Upper lobe of right lung (tissue), 1 donor: ENCODE results near the gene SPATA13. TPM values are rescaled to one million over a fixed set of nuclear protein-coding genes. Genes with fewer than 3 reads are reported as not detected.

Source experiments
- ATAC-seq: fragments of 200-7000 bp; cut with Tn5 transposase; one replicate; pipeline ENCODE4 v1.9.1; 2020; ENCODE audit warnings: mild to moderate bottlenecking, moderate library complexity
- DNase-seq: peaks from one replicate; pipeline ENCODE4 v3.0.0-alpha.2; 2020
- H3K27ac ChIP-seq: fragments of 200-600 bp; one replicate; pipeline ENCODE4 v1.8.0; 2022
- H3K27me3 ChIP-seq: fragments of 200-600 bp; one replicate; pipeline ENCODE4 v1.8.0; 2022; ENCODE audit warnings: mild to moderate bottlenecking
- H3K36me3 ChIP-seq: fragments of 200-600 bp; one replicate; pipeline ENCODE4 v1.8.0; 2022
- H3K4me1 ChIP-seq: fragments of 200-600 bp; one replicate; pipeline ENCODE4 v1.8.0; 2022
- H3K4me3 ChIP-seq: fragments of 200-600 bp; one replicate; pipeline ENCODE4 v1.8.0; 2022; ENCODE audit warnings: mild to moderate bottlenecking
- H3K9me3 ChIP-seq: fragments of 200-600 bp; one replicate; pipeline ENCODE4 v1.8.0; 2022
- intact Hi-C: fragments of 100-400 bp; cut with DNase I; formaldehyde crosslinking; loops from one replicate; pipeline ENCODE4 v1.11.0; 2022
- long read RNA-seq: library from polyadenylated mRNA; unstranded; transcript quantifications from one replicate; pipeline ENCODE4 v2.0.0, GENCODE V29; 2021
- total RNA-seq: library from RNA; stranded (reverse); fragmentation: NEBNext Ultra II Directional; extraction: Animal tissue kit (Norgen Biotek cat#: 25700); gene quantifications from one replicate; pipeline ENCODE4 v1.2.1, GENCODE V29; 2021
- TF ChIP-seq, protein P1 (sequence below): fragments of 200-600 bp; IDR thresholded peaks from one replicate; pipeline ENCODE4 v1.8.0; 2022; ENCODE audit warnings: antibody characterized with exemption
- donor health status: DM: no; HTN: yes; CAD: no; lungs with severe emphysema.

SPATA13 gene
- 34.4 TPM for total RNA-seq
- long read RNA-seq, full-length matches to known transcripts = 7 of 32 reads
- long read RNA-seq, partial matches to known transcripts = 14 of 32 reads
- long read RNA-seq, other reads (novel, unspliced or antisense) = 11 of 32 reads

- peak; percentile 99 for ATAC-seq
- TF ChIP-seq, protein P1, sequence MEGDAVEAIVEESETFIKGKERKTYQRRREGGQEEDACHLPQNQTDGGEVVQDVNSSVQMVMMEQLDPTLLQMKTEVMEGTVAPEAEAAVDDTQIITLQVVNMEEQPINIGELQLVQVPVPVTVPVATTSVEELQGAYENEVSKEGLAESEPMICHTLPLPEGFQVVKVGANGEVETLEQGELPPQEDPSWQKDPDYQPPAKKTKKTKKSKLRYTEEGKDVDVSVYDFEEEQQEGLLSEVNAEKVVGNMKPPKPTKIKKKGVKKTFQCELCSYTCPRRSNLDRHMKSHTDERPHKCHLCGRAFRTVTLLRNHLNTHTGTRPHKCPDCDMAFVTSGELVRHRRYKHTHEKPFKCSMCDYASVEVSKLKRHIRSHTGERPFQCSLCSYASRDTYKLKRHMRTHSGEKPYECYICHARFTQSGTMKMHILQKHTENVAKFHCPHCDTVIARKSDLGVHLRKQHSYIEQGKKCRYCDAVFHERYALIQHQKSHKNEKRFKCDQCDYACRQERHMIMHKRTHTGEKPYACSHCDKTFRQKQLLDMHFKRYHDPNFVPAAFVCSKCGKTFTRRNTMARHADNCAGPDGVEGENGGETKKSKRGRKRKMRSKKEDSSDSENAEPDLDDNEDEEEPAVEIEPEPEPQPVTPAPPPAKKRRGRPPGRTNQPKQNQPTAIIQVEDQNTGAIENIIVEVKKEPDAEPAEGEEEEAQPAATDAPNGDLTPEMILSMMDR = no peak
- Histone ChIP-seq H3K4me1 (peaks cover 27% of the 10 kb centered on the region), H3K27me3 (no peaks in the 10 kb centered on the region), H3K4me3 (peak within 1 kb of the TSS; percentile 78), H3K27ac (peak within 1 kb of the TSS; percentile 83), H3K36me3 (no peaks in the 10 kb centered on the region), H3K9me3 (no peaks in the 10 kb centered on the region)
- peak; percentile 97 for DNase-seq
- intact Hi-C loops = no loop called here
Observed at GRCh38 chr13:24160458-24161009, at the start of gene SPATA13. Gene SPATA13 (plus strand): TSS chr13:24160720. CDS start chr13:24222930, 62,210 bp downstream.

DNA sequence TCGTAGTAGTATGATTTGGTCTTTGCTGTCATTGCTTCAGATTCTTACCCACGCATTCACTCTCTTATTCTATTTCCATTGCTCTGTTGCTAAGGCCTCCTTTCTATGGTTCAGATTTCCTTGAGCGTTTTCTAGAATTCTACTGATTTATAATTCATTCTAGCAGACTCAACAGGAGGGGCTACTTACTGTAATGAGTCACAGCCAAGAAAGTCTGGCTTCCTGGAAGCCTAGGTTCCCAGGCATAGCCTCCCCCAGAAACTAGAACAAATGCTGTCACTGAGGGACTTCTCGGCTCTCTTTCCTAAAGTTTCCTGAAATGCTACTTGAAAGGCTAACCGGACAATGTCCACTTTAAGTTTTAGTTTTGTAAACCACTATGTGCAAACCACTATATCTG, 47.7 kb upstream of the SPATA13 start:
- Histone ChIP-seq H3K27ac (no peak overlapping the region), H3K9me3 (no peaks in the 10 kb centered on the region), H3K27me3 (no peaks in the 10 kb centered on the region), H3K4me3 (no peak overlapping the region), H3K36me3 (no peaks in the 10 kb centered on the region), H3K4me1 (no peaks in the 10 kb centered on the region)
- ATAC-seq = no peak
- TF ChIP-seq, protein P1 = no peak
- no peak for DNase-seq
- intact Hi-C loops = no loop called here

GRCh38 chr13:24115671-24116070, 44.8 kb upstream of the SPATA13 start:
- peaks cover 7% of the 10 kb centered on the region for H3K4me1 ChIP-seq
- H3K9me3 ChIP-seq = no peaks in the 10 kb centered on the region
- TF ChIP-seq, protein P1 = no peak
- intact Hi-C loops = no loop called here
- no peaks in the 10 kb centered on the region for H3K36me3 ChIP-seq
- no peak for ATAC-seq
- no peaks in the 10 kb centered on the region for H3K27me3 ChIP-seq
- DNase-seq = no peak
- H3K4me3 ChIP-seq = no peak overlapping the region
- H3K27ac ChIP-seq = no peak overlapping the region

DNA sequence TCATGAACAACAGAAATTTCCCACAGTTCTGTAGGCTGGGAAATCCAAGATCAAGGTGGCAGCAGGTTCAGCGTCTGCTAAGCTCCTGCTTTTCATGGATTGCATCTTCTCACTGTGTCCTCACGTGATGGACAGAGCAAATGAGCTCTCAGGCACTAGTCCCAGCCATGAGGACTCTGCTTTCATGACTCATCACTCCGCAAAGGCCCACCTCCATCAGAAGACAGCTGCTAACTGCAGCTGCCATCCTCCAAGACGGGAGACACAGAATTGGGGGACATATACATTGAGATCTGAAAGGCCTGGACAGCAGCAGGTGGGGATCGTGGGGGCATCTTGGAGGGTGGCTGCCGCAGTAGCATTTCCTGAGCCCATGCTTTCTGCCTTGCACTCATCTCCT, 44.4 kb upstream of the SPATA13 start:
- no peaks in the 10 kb centered on the region for H3K36me3 ChIP-seq
- TF ChIP-seq, protein P1 = no peak
- H3K4me1 ChIP-seq = peaks cover 7% of the 10 kb centered on the region
- no peak overlapping the region for H3K4me3 ChIP-seq
- no peak overlapping the region for H3K27ac ChIP-seq
- intact Hi-C loops = no loop called here
- ATAC-seq = no peak
- DNase-seq = no peak
- H3K27me3 ChIP-seq = no peaks in the 10 kb centered on the region
- no peaks in the 10 kb centered on the region for H3K9me3 ChIP-seq

DNA sequence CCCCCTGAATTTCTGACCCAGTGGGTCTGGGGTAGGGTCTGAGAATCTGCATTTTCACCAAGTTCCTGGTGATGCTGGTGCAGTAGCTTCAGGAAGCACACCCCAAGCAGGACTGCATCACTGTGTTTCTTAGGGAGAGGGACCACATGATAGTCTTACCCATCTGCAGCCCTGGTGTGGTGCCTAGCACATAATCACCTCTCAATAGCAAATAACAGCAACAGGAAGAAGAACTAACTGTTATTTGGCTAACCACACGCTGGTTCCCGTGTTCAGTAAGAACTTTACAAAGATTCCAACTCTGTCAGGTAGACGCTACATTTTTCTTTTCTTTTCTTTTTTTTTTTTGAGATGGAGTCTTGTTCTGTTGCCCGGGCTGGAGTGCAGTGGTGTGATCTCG, 41.9 kb upstream of the SPATA13 start:
- no peaks in the 10 kb centered on the region for H3K27me3 ChIP-seq
- DNase-seq (no peak), ATAC-seq (no peak)
- no peaks in the 10 kb centered on the region for H3K36me3 ChIP-seq
- no peaks in the 10 kb centered on the region for H3K9me3 ChIP-seq
- H3K4me3 ChIP-seq = no peak overlapping the region
- H3K4me1 ChIP-seq = peaks cover 7% of the 10 kb centered on the region
- H3K27ac ChIP-seq = no peak overlapping the region
- intact Hi-C loops = no loop called here
- TF ChIP-seq, protein P1 = no peak
